ENCODE results near the gene SSR2.
A peak's percentile ranks its signal among the peaks of the same experiment; 100 is the strongest.

The SSR2 gene

GRCh38 chr1:156020293-156021092 is at the start of gene SSR2:
TSS of gene SSR2 (minus strand) at chr1:156020951. CDS start at chr1:156020167, 784 bp downstream.
- Histone ChIP-seq H3K9me3 (ENCODE audit: insufficient read depth, low read depth, low read length) (no peaks in the 10 kb centered on the region), H3K4me3 (ENCODE audit: low read length) (peak within 1 kb of the TSS; percentile 93), H3K9ac (ENCODE audit: low read depth, low read length) (peak within 1 kb of the TSS; percentile 88), H3K27me3 (ENCODE audit: insufficient read depth, low read length) (peaks cover 8% of the 10 kb centered on the region), H3K27ac (ENCODE audit: low read length) (no peak within 1 kb of the TSS), H3K36me3 (ENCODE audit: insufficient read depth, low read depth, low read length) (peaks cover 37% of the 10 kb centered on the region), H3K4me1 (ENCODE audit: insufficient read depth, low read length) (0 out of 2 replicates have a peak, but pooled peaks cover 6% of the 10 kb centered on the region)

- H3K9ac ChIP-seq (ENCODE audit: low read depth, low read length) = no peak overlapping the region
- H3K27me3 ChIP-seq (ENCODE audit: insufficient read depth, low read length) = no peaks in the 10 kb centered on the region
- H3K4me3 ChIP-seq (ENCODE audit: low read length) = no peak overlapping the region
- H3K4me1 ChIP-seq (ENCODE audit: insufficient read depth, low read length) = peaks cover 25% of the 10 kb centered on the region
- H3K9me3 ChIP-seq (ENCODE audit: insufficient read depth, low read depth, low read length) = no peaks in the 10 kb centered on the region
- H3K36me3 ChIP-seq (ENCODE audit: insufficient read depth, low read depth, low read length) = peaks cover 26% of the 10 kb centered on the region
- H3K27ac ChIP-seq (ENCODE audit: low read length) = no peak overlapping the region
Observed at GRCh38 chr1:156070548-156070947, 49.8 kb upstream of the SSR2 start.

DNA sequence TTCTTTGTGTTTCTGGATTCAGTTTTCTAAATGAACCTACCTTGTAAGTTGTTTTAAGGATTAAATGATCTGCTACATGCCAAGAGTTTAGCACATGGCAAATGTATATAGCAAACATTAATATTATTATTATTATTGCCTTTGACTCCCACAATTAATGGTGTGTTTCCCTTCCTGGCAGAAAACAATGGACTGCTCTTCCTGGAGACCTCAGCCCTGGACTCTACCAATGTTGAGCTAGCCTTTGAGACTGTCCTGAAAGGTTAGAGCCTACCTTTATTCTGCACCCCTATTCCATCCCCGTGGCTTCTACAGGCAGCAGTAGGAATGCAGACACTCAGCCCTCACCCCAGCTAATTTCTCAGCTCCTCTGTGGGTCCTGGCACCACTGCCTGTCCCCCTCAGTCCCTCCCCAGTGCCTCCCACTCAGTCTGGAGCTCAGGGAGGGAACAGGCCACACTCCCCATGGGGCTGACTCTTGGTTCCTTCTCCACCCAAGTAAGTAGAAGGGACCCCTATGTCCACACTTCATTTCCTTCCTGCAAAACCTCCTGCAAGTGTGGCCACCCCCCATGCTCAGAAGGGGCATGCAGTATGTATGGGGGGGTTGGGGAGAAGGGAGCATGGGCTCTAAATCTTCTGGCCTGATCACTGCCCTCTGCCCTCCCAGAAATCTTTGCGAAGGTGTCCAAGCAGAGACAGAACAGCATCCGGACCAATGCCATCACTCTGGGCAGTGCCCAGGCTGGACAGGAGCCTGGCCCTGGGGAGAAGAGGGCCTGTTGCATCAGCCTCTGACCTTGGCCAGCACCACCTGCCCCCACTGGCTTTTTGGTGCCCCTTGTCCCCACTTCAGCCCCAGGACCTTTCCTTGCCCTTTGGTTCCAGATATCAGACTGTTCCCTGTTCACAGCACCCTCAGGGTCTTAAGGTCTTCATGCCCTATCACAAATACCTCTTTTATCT is 49.0 kb upstream of the SSR2 start:
- Histone ChIP-seq H3K9me3 (ENCODE audit: insufficient read depth, low read depth, low read length) (no peaks in the 10 kb centered on the region), H3K9ac (ENCODE audit: low read depth, low read length) (no peak overlapping the region), H3K4me1 (ENCODE audit: insufficient read depth, low read length) (peaks cover 21% of the 10 kb centered on the region), H3K27ac (ENCODE audit: low read length) (no peak overlapping the region), H3K27me3 (ENCODE audit: insufficient read depth, low read length) (no peaks in the 10 kb centered on the region), H3K4me3 (ENCODE audit: low read length) (no peak overlapping the region), H3K36me3 (ENCODE audit: insufficient read depth, low read depth, low read length) (peaks cover 25% of the 10 kb centered on the region; the same call in 1 of the 2 replicates)

GRCh38 chr1:156067262-156067661 is 46.5 kb upstream of the SSR2 start:
- Histone ChIP-seq H3K4me3 (ENCODE audit: low read length) (no peak overlapping the region), H3K9ac (ENCODE audit: low read depth, low read length) (no peak overlapping the region), H3K4me1 (ENCODE audit: insufficient read depth, low read length) (peaks cover 4% of the 10 kb centered on the region), H3K9me3 (ENCODE audit: insufficient read depth, low read depth, low read length) (no peaks in the 10 kb centered on the region), H3K27ac (ENCODE audit: low read length) (no peak overlapping the region), H3K36me3 (ENCODE audit: insufficient read depth, low read depth, low read length) (peaks cover 15% of the 10 kb centered on the region; the same call in 1 of the 2 replicates), H3K27me3 (ENCODE audit: insufficient read depth, low read length) (no peaks in the 10 kb centered on the region)

DNA sequence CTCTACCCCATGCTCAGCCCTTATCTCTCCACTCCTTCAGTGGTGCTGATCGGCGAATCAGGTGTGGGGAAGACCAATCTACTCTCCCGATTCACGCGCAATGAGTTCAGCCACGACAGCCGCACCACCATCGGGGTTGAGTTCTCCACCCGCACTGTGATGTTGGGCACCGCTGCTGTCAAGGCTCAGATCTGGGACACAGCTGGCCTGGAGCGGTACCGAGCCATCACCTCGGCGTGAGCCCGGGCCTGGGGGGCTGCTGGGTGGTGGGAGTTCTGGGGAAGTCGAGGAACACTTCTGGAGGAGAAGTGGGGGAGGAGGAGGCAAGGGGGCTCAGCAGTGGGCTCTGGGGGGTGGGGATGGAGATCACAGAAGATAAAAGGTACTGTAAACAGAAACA is 45.1 kb upstream of the SSR2 start:
- Histone ChIP-seq H3K36me3 (ENCODE audit: insufficient read depth, low read depth, low read length) (peaks cover 15% of the 10 kb centered on the region; the same call in 1 of the 2 replicates), H3K27ac (ENCODE audit: low read length) (no peak overlapping the region), H3K4me3 (ENCODE audit: low read length) (no peak overlapping the region), H3K27me3 (ENCODE audit: insufficient read depth, low read length) (no peaks in the 10 kb centered on the region), H3K9me3 (ENCODE audit: insufficient read depth, low read depth, low read length) (no peaks in the 10 kb centered on the region), H3K9ac (ENCODE audit: low read depth, low read length) (no peak overlapping the region), H3K4me1 (ENCODE audit: insufficient read depth, low read length) (peaks cover 7% of the 10 kb centered on the region; the same call in 1 of the 2 replicates)

- Histone ChIP-seq H3K27ac (ENCODE audit: low read length) (no peak overlapping the region), H3K4me3 (ENCODE audit: low read length) (no peak overlapping the region), H3K36me3 (ENCODE audit: insufficient read depth, low read depth, low read length) (peaks cover 13% of the 10 kb centered on the region; the same call in 1 of the 2 replicates), H3K9me3 (ENCODE audit: insufficient read depth, low read depth, low read length) (no peaks in the 10 kb centered on the region), H3K4me1 (ENCODE audit: insufficient read depth, low read length) (peaks cover 7% of the 10 kb centered on the region; the same call in 1 of the 2 replicates), H3K27me3 (ENCODE audit: insufficient read depth, low read length) (no peaks in the 10 kb centered on the region), H3K9ac (ENCODE audit: low read depth, low read length) (no peak overlapping the region)
Observed at GRCh38 chr1:156065212-156065611, 44.5 kb upstream of the SSR2 start.

- Histone ChIP-seq H3K36me3 (ENCODE audit: insufficient read depth, low read depth, low read length) (peaks cover 7% of the 10 kb centered on the region; the same call in 1 of the 2 replicates), H3K4me3 (ENCODE audit: low read length) (no peak overlapping the region), H3K27ac (ENCODE audit: low read length) (no peak overlapping the region), H3K9me3 (ENCODE audit: insufficient read depth, low read depth, low read length) (no peaks in the 10 kb centered on the region), H3K9ac (ENCODE audit: low read depth, low read length) (no peak overlapping the region), H3K4me1 (ENCODE audit: insufficient read depth, low read length) (peaks cover 7% of the 10 kb centered on the region; the same call in 1 of the 2 replicates), H3K27me3 (ENCODE audit: insufficient read depth, low read length) (no peaks in the 10 kb centered on the region)
Observed at GRCh38 chr1:156064615-156065014, 43.9 kb upstream of the SSR2 start.

- H3K9ac ChIP-seq (ENCODE audit: low read depth, low read length) = no peak overlapping the region
- H3K4me3 ChIP-seq (ENCODE audit: low read length) = no peak overlapping the region
- H3K27ac ChIP-seq (ENCODE audit: low read length) = no peak overlapping the region
- peaks cover 7% of the 10 kb centered on the region; the same call in 1 of the 2 replicates for H3K4me1 ChIP-seq (ENCODE audit: insufficient read depth, low read length)
- 0 out of 2 replicates have a peak, but pooled peaks cover 5% of the 10 kb centered on the region for H3K36me3 ChIP-seq (ENCODE audit: insufficient read depth, low read depth, low read length)
- no peaks in the 10 kb centered on the region for H3K27me3 ChIP-seq (ENCODE audit: insufficient read depth, low read length)
- no peaks in the 10 kb centered on the region for H3K9me3 ChIP-seq (ENCODE audit: insufficient read depth, low read depth, low read length)
Observed at GRCh38 chr1:156063997-156064285, 43.2 kb upstream of the SSR2 start.

DNA sequence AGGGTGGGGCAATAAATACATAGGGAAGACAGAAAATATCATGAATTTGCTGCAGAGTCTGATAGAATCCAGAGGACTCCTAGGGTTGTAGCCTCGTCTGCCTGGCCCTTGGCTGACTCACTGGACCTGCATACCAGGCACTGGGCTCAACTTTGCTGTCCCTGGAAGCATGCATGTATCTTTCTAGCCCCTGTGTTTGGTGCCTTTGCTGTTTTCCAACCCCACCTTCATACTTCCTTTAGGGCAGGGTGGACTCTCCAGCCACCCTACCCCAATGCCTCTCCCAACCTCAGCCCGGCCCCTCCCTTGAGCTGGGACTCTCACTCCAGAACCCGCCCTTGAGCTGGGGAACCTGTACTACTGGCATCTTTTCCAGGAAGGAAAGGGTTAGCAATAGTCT is 41.4 kb upstream of the SSR2 start:
- Histone ChIP-seq H3K9me3 (ENCODE audit: insufficient read depth, low read depth, low read length) (no peaks in the 10 kb centered on the region), H3K36me3 (ENCODE audit: insufficient read depth, low read depth, low read length) (peaks cover 13% of the 10 kb centered on the region), H3K4me3 (ENCODE audit: low read length) (peak overlapping the region; percentile 65; the same call in 1 of the 2 replicates), H3K9ac (ENCODE audit: low read depth, low read length) (no peak overlapping the region), H3K4me1 (ENCODE audit: insufficient read depth, low read length) (peaks cover 7% of the 10 kb centered on the region; the same call in 1 of the 2 replicates), H3K27me3 (ENCODE audit: insufficient read depth, low read length) (no peaks in the 10 kb centered on the region), H3K27ac (ENCODE audit: low read length) (no peak overlapping the region)

- H3K9me3 ChIP-seq (ENCODE audit: insufficient read depth, low read depth, low read length) = no peaks in the 10 kb centered on the region
- peak within 1 kb of the TSS; percentile 43 for H3K27ac ChIP-seq (ENCODE audit: low read length)
- H3K9ac ChIP-seq (ENCODE audit: low read depth, low read length) = peak within 1 kb of the TSS; percentile 78
- peaks cover 13% of the 10 kb centered on the region for H3K36me3 ChIP-seq (ENCODE audit: insufficient read depth, low read depth, low read length)
- H3K4me3 ChIP-seq (ENCODE audit: low read length) = peak within 1 kb of the TSS; percentile 65
- H3K4me1 ChIP-seq (ENCODE audit: insufficient read depth, low read length) = peaks cover 7% of the 10 kb centered on the region; the same call in 1 of the 2 replicates
- no peaks in the 10 kb centered on the region for H3K27me3 ChIP-seq (ENCODE audit: insufficient read depth, low read length)
Observed at GRCh38 chr1:156060937-156061636, 40.3 kb upstream of the SSR2 start, which contains the start of gene RAB25. TSS of gene RAB25 (plus strand) at chr1:156061160. CDS start at chr1:156061401, 241 bp downstream.

DNA sequence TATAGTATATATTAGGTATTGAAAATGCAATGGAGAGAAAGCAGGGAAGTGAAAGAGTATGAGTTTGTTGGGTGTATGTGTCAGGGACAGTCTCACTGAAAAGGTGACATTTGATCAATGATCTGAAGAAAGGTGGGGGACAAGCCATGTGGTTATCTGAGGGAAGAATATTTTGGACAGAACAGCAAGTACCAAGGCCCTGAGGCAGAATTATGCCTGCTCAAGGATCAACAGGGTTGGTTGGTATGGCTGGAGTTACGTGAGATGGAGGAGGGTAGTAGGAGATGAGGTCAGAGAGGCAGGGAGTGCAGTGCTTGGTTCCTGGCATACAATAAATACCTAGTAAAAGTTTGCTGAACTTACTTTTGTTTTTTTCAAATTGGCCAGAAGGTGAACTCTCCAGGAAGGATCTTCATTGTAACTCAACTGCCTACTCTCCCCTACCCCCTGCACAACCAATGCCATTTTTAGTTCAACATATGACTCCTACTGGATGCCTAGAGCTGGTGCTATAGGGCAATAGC is 35.6 kb upstream of the SSR2 start:
- H3K27me3 ChIP-seq (ENCODE audit: insufficient read depth, low read length) = no peaks in the 10 kb centered on the region
- no peak overlapping the region for H3K27ac ChIP-seq (ENCODE audit: low read length)
- no peaks in the 10 kb centered on the region for H3K4me1 ChIP-seq (ENCODE audit: insufficient read depth, low read length)
- H3K9me3 ChIP-seq (ENCODE audit: insufficient read depth, low read depth, low read length) = no peaks in the 10 kb centered on the region
- H3K4me3 ChIP-seq (ENCODE audit: low read length) = no peak overlapping the region
- no peak overlapping the region for H3K9ac ChIP-seq (ENCODE audit: low read depth, low read length)
- peaks cover 10% of the 10 kb centered on the region for H3K36me3 ChIP-seq (ENCODE audit: insufficient read depth, low read depth, low read length)

All from iPS-20b (cell line).